ENCODE measurements around the gene ARID5B.

ARID5B gene

GRCh38 chr10:61993711-61994401 is 92.4 kb downstream of the ARID5B start:
- no peak overlapping the region for H3K27ac ChIP-seq

GRCh38 chr10:61994405-61995219 is 93.1 kb downstream of the ARID5B start:
- H3K36me3 ChIP-seq, result no peaks in the 10 kb centered on the region
- H3K27ac ChIP-seq, result no peak overlapping the region
- H3K9me3 ChIP-seq (ENCODE audit: severe bottlenecking), result no peaks in the 10 kb centered on the region
- no peak for DNase-seq
- TF ChIP-seq, protein P1, sequence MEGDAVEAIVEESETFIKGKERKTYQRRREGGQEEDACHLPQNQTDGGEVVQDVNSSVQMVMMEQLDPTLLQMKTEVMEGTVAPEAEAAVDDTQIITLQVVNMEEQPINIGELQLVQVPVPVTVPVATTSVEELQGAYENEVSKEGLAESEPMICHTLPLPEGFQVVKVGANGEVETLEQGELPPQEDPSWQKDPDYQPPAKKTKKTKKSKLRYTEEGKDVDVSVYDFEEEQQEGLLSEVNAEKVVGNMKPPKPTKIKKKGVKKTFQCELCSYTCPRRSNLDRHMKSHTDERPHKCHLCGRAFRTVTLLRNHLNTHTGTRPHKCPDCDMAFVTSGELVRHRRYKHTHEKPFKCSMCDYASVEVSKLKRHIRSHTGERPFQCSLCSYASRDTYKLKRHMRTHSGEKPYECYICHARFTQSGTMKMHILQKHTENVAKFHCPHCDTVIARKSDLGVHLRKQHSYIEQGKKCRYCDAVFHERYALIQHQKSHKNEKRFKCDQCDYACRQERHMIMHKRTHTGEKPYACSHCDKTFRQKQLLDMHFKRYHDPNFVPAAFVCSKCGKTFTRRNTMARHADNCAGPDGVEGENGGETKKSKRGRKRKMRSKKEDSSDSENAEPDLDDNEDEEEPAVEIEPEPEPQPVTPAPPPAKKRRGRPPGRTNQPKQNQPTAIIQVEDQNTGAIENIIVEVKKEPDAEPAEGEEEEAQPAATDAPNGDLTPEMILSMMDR (IDR thresholded peaks at IDR 0.05; ENCODE audit: low read depth, low read length), result no peak
- H3K27me3 ChIP-seq (ENCODE audit: insufficient read depth, low read depth, severe bottlenecking), result no peaks in the 10 kb centered on the region
- H3K4me3 ChIP-seq (ENCODE audit: low read depth, low read length), result no peak overlapping the region

More at GRCh38 chr10:61993711-61994401, 92.4 kb downstream of the ARID5B start:
- H3K4me3 ChIP-seq (ENCODE audit: low read depth, low read length), result no peak overlapping the region
- no peaks in the 10 kb centered on the region for H3K36me3 ChIP-seq
- TF ChIP-seq, protein P1 (IDR thresholded peaks at IDR 0.05; ENCODE audit: low read depth, low read length), result no peak
- H3K9me3 ChIP-seq (ENCODE audit: severe bottlenecking), result no peaks in the 10 kb centered on the region
- DNase-seq, result no peak
- H3K27me3 ChIP-seq (ENCODE audit: insufficient read depth, low read depth, severe bottlenecking), result no peaks in the 10 kb centered on the region

DNA sequence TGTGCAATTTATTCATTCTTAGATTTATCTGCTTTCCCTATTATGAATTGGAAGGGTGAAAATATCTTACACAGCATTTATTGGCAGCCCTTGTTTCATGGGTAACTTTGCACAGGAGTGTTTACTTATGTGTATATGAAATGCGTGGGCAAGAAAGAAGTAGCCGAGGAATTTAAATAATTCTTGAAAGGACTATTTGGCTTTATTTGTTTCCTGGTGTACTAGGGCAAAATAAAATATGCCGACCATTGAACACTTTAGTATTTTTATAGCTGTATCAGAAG is 93.7 kb downstream of the ARID5B start:
- Histone ChIP-seq H3K27ac (no peak overlapping the region), H3K9me3 (ENCODE audit: severe bottlenecking) (no peaks in the 10 kb centered on the region), H3K4me3 (ENCODE audit: low read depth, low read length) (no peak overlapping the region), H3K27me3 (ENCODE audit: insufficient read depth, low read depth, severe bottlenecking) (no peaks in the 10 kb centered on the region), H3K36me3 (no peaks in the 10 kb centered on the region)
- TF ChIP-seq, protein P1 (IDR thresholded peaks at IDR 0.05; ENCODE audit: low read depth, low read length), result no peak
- no peak for DNase-seq

- no peaks in the 10 kb centered on the region for H3K27me3 ChIP-seq (ENCODE audit: insufficient read depth, low read depth, severe bottlenecking)
- no peak overlapping the region for H3K4me3 ChIP-seq (ENCODE audit: low read depth, low read length)
- H3K36me3 ChIP-seq, result no peaks in the 10 kb centered on the region
- H3K27ac ChIP-seq, result no peak overlapping the region
- DNase-seq, result no peak
- TF ChIP-seq, protein P1 (IDR thresholded peaks at IDR 0.05; ENCODE audit: low read depth, low read length), result no peak
- no peaks in the 10 kb centered on the region for H3K9me3 ChIP-seq (ENCODE audit: severe bottlenecking)
Observed at GRCh38 chr10:61998937-61999336, 97.4 kb downstream of the ARID5B start.

GRCh38 chr10:62000037-62000603 is 98.6 kb downstream of the ARID5B start:
- H3K36me3 ChIP-seq, result no peaks in the 10 kb centered on the region
- no peaks in the 10 kb centered on the region for H3K9me3 ChIP-seq (ENCODE audit: severe bottlenecking)
- no peak for DNase-seq
- no peak overlapping the region for H3K27ac ChIP-seq
- TF ChIP-seq, protein P1 (IDR thresholded peaks at IDR 0.05; ENCODE audit: low read depth, low read length), result no peak
- no peak overlapping the region for H3K4me3 ChIP-seq (ENCODE audit: low read depth, low read length)
- H3K27me3 ChIP-seq (ENCODE audit: insufficient read depth, low read depth, severe bottlenecking), result no peaks in the 10 kb centered on the region

All from WERI-Rb-1 (cell line).